Lung microvascular endothelial cell (primary cell): ENCODE measurements around the gene ANK2. TPM values are rescaled to one million over a fixed set of nuclear protein-coding genes. Genes with fewer than 3 reads are reported as not detected.

ENCODE experiments used
- DNase-seq, 2 donors: peaks; one replicate each; pipeline versions ENCODE4 v3.0.0 to v3.0.0-alpha.2; 2010; ENCODE audit warnings: low read depth in 2 of 2
- total RNA-seq: library from RNA; depleted of rRNA; stranded (reverse); fragments of >200 nt; gene quantifications from 2 replicates; pipeline ENCODE4 v1.2.1, GENCODE V29; 2014

ANK2 gene
- total RNA-seq, 1 donor from 2014 or later = 55.8 TPM

DNA sequence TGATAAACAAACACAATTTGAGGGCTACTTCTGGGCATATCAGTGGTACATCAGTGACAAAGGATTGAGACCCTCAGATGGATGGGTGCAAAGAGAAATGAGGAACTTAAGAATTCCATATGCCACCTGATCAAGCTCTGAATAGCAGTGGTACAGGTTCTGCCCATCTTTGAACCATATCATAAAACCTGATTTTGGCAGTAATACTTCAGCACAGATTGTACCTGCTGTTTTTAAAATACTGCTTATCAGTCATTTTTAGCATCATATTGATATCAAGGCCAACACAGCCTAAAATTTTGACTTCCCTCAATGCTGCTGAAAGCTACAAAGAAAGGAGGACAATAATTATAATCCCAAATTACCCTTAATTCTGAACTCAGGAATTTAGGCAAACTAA lies 41.5 kb downstream of the ANK2 start:
- no peak for DNase-seq

DNA sequence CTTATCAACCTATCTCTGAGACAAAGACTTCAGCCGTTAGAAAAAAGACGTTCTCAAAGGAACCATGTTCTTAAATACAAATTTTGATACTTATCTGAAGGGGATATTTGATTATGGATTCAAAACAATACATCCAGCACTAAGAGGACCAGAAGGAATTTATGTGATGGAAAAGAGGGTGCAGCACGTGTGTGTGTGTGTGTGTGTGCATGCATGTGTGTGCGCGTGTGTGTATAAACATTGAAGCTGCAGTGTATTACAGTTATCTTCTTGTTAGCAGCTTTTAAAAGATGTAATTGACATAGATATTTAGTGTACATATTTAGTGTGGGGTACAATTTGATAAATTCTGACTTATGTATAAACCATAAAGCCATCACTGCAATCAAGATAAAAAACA lies 44.9 kb downstream of the ANK2 start:
- DNase-seq = no peak

DNA sequence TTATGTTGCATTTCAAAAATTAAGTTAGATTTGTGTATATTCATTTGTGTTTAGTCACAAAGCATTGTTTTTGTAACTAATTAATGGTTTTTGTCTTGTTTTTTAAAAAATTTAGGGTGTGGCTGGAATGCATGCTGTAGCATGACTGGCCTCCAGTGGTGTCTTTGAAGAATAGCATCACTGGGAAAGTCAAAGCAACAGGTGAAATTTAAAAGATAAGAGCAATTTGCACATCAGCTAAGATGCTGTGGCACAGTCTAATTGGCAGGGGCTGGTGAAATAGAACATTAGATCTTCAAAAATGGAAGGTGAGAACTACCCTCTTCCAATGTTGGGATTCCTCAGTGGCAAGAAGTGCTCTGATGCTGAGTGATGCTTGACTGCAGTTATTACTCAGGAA lies 45.3 kb downstream of the ANK2 start:
- DNase-seq = peak; percentile 5 to 9

DNA sequence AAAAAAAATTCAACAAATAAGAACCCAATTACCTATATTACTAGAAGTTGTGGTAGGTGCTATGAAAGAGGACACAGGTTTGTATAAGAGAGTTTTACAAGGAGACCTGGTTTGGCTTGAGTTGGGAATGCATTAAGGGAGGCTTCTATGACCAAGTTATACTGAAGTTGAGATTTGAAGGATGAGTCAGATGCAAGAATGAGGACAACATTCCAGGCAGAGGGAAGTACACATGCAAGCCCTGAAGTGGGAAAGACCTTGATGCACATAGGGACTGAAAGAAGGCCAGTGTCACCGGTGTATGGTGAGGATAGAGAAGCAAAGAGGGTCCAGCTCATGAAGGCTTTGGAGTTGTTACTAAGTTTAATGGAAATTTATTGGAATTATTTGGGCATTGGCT lies 52.2 kb downstream of the ANK2 start:
- DNase-seq = no peak

DNA sequence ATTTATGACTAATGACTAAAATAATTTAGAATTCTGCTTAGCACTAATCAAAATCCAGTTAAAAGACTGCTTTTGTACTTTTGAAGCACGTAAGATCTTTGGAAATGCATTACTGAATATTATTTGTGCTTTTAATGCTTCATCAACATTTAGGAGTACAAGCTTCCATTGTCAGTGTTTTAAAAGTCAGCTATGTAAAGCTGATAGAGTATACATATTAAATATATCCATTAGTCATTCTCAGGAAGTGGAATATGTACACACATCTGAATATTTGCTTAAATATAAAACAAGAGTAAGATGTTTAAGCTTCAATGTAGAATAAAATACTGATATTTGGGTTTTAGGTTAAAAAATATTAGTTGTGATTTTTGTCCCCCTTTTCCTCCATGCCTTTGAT lies 54.1 kb downstream of the ANK2 start:
- no peak for DNase-seq

DNA sequence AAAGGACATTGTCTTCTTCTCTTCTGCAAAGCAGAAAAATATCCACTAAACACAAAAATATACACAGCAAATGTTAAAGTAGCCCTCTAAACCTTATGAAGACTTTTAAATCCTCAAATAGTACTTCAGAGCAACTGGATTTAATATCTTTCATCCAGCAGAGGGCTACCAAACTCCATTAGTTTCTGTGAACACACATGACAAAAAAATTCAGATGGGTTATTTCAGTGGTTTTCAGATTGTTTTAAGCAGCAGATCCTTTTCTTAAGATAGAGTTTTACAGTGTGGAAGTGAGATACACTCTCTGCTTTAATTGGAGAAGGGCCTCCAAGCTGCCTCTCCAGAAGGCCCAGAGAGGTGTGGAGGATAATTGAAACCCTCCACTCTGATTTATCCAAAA lies 56.7 kb downstream of the ANK2 start:
- peak; percentile 2 to 6 for DNase-seq

DNA sequence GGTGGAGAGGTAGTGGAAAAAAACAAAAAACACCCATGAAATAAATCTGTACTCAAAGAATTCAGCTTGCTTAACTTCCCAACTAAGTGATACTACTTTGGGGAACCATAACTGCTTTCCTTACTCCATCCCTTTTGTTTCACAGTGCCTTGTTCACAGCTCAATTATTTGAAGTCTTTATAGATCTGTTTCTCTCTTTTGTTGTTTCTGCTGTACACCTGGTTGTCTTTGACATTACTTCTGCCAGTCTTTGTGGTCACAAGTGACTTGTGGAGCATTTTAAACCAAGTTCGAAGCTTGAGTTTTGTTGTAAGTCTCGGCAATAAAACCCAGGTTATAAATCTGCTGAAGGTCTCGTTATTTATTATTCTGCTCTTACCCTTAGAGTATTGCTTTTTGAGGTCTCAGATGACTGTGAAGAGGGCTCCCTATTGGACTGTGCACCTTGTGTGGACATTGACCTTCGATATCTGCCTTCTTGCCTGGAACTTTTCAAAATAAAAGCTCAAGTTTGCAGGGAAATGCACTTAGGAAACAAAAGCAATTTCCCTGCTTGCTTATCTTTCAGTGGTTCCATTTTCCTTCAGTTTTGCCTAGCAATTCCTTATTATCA lies 59.8 kb downstream of the ANK2 start:
- no peak for DNase-seq

DNA sequence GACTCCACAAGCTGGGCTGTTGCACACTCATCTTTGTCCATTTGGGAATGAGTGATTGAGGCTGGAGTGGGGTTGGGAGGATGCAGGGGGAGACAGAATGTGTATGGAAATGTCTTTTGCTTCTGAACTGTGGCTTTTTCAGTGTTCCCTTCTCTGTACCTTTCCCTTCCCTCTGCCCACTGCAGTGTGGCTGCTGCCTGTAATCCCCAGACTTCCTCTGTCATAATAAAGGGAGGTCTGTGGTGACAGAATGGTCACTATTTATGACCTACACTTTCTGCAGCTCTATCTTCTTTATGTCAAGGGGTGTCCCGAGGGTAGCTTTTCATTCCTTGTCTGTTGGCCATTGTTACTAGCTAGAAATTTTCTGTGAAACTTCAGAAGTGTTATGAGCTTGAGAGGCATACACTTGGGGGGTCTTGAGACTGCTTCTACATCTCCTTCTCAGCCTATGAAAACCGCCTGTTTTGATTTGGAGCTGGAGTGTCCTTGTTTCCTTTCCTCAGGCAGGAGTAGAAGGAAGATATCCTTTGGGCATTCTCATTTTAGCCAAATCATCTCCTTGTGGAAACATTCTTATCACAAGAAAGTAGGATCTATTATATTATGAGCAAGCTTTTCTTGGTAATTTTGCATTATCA lies 63.0 kb downstream of the ANK2 start:
- DNase-seq = no peak

DNA sequence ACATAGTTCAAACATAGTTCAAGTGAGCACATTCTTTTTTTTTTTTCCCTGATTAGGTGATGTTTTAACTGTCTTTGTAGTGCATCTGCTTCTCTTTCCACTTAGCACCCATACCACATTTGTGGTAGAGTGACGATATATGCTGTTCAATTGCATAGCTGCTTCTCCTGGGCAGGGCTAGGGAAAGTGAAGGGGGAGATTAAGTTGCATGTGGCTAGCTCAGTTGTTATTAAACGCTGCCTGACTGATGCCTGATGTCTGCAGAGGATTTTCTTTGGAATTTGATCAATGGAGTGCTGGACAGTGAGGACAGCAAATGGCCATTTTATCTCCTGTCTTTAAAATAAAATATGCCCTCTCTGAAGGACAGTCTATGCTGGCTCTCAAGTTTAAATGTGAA lies 63.7 kb downstream of the ANK2 start:
- DNase-seq = no peak

DNA sequence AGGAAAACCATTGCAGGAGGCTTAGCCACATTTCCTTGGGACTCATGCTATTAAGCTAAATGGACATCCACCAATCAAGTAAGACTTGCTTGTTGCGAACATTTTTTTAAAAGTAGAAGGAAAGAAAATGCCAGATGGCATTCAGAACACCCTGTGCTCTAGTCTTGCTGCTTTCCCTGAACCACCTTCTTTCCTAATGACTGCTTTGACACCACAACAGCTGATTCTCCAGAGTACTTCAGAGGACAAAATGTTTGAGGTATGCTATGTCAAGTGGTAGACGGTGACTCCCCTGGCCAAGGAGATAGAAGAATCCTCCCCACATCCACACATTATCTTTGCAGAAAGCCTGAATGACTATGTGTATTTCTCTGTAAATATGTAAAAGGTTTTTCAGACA lies 65.4 kb downstream of the ANK2 start:
- no peak for DNase-seq

DNA sequence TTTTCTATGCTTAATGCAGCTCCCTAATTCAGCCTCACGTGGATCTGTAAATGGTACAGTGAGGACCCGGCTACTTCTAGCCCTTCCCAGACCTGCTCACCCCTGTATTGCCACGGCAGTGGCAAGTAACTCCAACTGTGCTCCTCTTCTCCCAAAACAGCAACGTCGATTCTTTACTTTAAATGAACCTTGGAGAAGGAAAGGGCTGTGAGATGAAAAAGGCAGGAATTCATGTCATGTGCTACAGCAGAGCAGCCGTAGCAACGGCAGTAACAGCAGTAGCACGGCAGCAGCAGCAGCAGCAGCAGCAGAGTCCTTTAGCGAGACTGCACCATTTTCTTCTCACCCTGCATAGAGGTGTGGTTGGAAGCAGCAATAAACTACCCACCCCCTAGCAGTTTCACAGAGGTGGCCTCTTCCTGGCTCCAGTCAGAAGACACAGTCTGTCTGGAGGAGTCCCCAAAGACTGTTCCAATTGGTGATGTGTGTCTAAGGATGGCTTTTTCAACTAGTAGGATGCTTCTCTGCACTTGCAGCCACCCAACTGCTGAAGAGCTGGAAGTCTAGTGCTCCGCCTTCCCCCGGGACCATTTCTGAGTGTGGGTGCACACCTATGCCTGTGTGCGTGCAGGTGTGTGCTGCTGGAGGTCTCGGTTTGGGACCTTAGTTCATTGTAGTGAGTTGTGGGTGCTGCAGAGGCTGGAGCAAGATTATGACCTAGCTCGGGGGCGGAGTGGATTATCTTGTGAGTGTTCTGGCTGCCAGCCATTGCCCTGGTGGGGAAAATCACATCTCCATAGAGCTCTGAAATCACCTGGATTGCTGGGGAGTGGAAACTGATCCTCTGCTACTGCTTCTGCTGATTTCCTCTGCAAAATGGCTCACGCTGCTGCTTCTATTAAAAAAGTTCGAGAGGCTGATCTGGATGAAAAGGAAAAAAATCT lies 67.2 kb downstream of the ANK2 start:
- DNase-seq = no peak

DNA sequence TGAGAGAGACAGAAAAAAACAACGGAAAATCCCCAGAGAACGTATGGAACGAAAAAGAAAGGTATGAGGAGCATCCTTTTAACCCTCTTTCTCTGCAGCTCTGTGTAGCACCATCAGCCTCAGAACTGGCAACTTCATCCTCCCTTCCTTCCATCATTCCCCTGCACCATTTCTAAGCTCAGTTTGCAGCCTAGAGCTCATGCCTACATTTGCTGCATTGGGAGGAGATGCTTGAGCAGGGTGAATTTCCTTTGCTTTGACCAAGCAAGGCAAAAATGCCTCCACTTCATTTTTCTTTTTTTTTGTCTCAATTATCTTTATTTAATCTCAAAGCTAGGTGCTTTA lies 67.9 kb downstream of the ANK2 start:
- no peak for DNase-seq

DNA sequence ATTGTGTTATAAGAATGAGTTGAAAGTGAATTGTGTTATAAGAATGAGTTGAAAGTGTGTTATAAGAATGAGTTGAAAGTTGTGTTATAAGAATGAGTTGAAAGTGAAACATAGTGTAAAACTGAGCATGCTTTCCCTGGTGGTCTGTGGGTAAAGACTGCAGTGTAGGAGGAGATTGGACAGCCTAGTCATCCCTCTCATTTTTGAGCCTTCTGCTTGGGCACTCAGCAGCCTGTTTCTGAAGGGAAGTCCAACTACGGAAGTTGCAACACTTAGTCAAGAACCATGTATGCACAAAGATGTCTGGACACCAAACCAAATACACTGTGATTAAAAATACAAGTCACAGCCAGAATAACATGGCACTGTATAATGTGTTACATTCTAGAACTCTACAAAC lies 72.6 kb downstream of the ANK2 start:
- DNase-seq = no peak

DNA sequence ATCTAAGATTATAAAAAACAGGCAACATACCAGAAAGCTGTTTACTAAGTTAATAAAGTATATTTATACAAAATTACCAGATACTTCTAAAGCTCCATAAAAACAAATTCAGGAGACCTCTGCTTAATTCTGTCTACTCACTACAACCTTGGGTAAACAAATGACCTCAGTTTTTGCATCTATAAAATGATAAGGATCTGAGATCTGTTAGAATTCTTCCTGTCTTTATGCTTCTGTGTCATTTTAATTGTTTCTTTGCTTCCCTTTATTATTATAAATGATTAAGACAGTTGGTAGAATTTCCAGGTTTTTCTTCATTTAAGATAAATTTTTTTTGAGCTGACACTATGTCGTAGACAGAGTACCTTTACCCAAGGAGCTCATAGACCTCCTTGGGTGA lies 76.0 kb downstream of the ANK2 start:
- DNase-seq = no peak

DNA sequence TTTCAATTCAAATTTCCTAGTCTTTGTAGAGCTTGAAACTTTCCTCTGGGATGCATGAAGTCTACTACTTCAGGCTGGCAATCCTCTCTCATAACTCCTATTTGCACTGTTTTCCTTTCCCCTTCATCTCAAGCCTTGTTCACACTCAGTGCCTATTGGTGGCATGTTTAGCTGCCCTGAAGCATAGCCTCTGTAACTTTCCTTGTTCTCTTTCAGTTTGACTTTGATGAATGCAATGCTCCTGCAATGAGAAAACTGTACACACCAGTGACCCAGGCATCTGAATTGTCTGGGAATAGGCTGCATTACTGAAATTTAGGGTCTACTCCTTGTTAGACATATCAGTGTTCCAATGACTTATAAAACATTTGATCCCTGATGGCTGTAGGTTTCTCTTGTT lies 81.7 kb downstream of the ANK2 start:
- DNase-seq = no peak

DNA sequence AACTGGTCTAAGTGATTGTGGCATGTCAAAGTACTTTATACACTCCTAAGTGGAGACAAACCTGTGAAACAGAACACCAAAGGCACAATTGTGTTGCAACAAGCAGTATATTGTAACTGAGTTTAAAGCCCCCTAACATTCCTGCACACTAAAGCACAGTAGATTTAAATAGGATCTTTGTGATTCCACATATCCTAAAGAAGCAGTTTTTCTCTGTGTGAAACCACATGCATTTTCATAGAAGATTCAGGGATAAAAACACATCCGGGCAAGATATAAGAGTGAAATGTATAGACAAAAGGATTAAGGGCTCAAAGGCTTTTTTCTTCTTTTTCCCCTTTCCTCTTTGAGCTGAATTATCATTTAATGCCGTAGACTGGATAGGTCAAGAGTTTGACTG lies 82.2 kb downstream of the ANK2 start:
- DNase-seq = no peak

DNA sequence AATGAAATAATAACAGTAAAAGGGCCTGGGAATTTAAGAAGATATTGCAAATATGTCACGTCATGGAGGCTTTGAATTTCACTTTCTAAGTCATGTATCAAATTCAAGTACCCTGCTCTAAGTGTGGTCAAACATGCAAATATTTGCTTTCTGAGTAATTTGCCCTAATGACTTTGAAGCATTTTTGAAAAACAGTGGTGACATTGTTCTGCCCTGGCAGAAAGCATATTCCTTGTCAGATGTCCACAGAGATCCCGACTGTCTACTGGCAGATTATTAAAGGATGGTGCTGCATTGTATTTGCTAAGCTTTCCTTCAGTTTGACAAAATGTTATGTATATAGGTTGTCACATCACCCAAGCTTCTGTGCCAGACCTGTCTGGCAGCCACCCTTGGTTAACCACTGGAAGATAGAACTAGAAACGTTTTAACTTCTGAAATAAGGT lies 92.5 kb downstream of the ANK2 start:
- no peak for DNase-seq

DNA sequence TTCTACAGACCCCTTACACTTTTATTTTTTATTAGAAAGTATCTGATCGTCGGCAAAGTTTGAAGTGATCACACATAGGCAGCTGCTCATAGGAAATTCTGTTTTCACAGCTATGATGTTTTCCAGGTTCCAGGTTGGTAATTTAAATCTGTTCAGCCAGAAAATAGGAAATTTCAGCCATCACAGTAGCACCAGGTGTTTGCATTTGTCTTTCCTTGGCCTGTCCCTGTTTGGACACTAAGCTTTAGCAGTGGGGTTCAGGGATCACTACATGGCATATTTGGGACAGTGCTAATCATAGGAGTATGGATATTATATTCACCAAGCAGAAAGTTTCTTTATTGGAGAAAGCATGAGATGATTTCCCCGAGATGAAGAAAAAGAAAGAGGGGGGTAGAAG lies 92.9 kb downstream of the ANK2 start:
- no peak for DNase-seq

DNA sequence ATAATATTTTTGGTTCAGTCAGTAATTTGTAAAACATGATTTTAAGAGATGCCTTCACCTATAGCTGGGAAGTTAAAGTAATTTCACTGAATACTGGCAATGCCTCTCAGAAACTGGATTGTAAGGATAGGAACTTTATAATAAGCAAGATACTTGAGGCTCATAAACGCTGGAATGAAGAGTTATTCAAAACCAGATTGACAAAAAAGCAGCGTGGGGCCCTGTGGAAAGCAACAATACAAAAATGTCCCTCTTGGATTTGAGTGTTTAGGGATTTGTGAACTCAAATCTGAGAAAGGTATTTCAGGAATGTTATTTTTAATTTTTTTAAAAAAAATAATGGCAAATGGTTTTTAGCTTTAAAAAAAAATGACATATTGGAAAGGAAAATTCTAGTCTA lies 94.6 kb downstream of the ANK2 start:
- DNase-seq = no peak

DNA sequence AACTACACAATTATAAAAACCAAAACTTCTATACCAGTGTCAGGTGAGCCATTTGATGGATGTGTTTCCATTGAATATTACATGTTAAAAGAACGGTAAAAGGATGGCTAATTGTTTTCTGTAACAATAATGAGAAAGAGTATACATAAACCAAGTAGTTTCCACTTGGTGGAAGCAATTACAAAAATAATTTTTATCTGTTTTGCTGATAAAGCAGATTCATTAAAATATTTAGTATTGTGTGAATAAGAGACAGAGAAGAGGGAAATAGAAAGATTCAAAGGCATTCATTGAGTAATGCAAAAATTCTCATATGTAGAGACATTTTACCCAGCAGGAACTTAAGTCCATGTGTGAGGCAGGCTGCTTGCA lies 95.7 kb downstream of the ANK2 start:
- DNase-seq = no peak

DNA sequence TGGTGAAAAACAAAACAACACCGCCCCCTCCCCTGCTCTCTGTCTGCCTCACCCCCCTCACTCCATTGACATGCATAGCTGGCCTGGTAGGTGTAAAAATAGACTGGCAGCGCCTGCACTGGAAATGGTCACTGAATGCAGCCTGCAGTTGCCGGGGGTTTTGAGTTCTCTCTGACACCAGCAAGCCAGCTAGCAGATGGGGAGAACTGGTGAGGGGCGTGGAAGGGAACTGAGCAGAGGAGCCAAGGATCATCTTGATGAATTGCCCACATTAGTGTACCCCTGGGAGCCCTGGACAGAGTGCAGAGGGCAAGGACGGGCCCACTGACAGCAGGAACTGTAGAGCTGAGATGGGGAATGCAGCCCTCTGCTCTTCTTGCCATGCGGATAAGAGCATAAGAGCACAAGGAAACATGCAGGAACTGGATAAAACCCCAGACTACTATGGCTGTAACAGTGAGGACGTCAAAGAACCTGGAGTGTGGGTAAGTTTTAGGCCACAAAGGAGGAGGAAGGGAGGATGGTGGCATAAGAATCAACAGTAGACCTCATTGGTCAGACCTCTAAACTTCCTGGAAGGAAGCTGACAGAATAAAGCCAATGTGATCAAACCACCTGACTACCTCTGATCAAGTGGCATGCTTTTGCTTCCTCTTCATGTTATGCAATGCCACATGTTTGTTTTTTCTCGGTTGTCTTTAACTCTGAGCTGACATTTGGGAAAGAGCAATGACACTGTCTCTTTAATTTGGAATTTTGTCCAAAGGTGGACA lies 96.3 kb downstream of the ANK2 start:
- DNase-seq = no peak

DNA sequence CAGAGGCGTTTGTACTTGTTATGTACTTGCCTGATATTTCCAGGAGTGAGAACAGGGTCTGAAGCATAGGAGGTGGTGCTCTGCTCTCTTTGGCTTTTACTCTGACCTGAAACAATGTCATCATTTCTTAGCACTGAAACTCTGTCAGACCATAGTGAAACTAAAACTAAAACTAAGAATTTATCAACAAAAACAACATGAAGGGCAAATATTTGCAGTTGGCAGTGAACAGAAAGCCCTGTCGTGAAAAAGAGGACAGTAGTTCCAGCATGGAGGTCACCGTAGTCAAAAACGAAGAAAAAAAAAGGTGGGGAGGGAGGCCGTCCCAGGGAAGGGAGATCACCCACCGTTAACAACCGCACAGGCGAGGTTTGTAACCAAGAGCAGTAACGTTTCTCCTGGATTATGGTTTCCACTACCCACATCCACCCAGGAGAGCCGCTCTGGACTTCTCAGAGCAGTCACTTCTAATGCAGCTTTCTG lies 97.5 kb downstream of the ANK2 start:
- DNase-seq = peak in 1 of 2 donors; percentile 5
